Epithelial cell of proximal tubule (primary cell): ENCODE data around the gene CLIC2. TPM values are rescaled to one million over a fixed set of nuclear protein-coding genes. Genes with fewer than 3 reads are reported as not detected.

Experiments used
- DNase-seq: peaks from one replicate; pipeline ENCODE4 v3.0.0-alpha.2; 2011; ENCODE audit warnings: low read depth
- H3K4me3 ChIP-seq: 2 replicates; pipeline ENCODE4 v1.5.1; 2011; ENCODE audit warnings: low read depth, mild to moderate bottlenecking, low read length
- total RNA-seq: library from RNA; depleted of rRNA; stranded (reverse); fragments of >200 nt; gene quantifications from 2 replicates; pipeline ENCODE4 v1.2.3, GENCODE V29; 2015
- TF ChIP-seq, protein P1 (sequence below): conservative IDR thresholded peaks from 2 replicates; pipeline ENCODE4 v1.5.1; 2012; ENCODE audit warnings: low read depth, mild to moderate bottlenecking, low read length

CLIC2 gene
- total RNA-seq, 1 donor from 2014 or later, result not detected

DNA sequence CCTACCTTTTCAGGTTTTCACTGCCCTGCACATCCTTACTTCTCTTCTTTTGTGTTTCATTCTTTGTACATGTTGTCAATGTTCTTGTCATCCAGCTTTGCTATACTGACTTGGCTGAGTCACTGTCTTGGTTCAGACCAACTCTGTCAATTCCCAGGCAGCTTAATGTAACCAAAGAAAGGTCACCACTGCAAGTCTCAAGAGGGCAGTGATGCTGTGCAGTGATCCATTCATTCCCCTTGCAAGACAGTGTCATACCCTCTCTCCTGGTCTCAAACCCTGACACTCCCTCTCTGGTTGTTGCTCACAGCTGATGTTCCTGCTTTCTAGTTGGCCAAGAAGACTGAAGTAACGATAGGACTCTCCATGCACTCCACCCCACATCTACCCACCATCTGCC lies 87.7 kb downstream of the CLIC2 start:
- TF ChIP-seq, protein P1, sequence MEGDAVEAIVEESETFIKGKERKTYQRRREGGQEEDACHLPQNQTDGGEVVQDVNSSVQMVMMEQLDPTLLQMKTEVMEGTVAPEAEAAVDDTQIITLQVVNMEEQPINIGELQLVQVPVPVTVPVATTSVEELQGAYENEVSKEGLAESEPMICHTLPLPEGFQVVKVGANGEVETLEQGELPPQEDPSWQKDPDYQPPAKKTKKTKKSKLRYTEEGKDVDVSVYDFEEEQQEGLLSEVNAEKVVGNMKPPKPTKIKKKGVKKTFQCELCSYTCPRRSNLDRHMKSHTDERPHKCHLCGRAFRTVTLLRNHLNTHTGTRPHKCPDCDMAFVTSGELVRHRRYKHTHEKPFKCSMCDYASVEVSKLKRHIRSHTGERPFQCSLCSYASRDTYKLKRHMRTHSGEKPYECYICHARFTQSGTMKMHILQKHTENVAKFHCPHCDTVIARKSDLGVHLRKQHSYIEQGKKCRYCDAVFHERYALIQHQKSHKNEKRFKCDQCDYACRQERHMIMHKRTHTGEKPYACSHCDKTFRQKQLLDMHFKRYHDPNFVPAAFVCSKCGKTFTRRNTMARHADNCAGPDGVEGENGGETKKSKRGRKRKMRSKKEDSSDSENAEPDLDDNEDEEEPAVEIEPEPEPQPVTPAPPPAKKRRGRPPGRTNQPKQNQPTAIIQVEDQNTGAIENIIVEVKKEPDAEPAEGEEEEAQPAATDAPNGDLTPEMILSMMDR, result no peak

GRCh38 chrX:155242300-155242699 lies 92.1 kb downstream of the CLIC2 start:
- H3K4me3 ChIP-seq, result no peak overlapping the region
- TF ChIP-seq, protein P1, result no peak
- no peak for DNase-seq

More for the DNA sequence above, 87.7 kb downstream of the CLIC2 start:
- DNase-seq, result no peak
- H3K4me3 ChIP-seq, result no peak overlapping the region

DNA sequence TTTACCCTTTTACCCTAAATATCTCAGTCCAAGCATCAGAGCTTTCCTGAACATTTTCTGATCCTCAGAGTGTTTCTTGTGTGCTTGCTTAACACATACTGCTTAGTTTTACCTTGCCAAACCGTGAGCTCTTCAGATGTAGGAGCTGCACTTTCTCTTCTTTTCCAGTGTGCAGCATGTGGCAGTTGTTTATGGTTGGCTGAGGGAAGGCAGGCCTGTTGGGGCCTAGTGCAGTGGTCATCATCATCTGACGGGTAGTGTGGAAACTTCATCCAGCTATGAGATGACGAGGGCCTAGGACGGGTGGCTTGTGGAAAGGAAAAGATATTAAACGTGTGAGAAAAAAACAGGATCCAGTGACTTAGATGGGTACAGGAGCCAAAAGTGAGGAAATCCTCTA lies 96.7 kb downstream of the CLIC2 start:
- no peak overlapping the region for H3K4me3 ChIP-seq
- DNase-seq, result no peak
- TF ChIP-seq, protein P1, result no peak

DNA sequence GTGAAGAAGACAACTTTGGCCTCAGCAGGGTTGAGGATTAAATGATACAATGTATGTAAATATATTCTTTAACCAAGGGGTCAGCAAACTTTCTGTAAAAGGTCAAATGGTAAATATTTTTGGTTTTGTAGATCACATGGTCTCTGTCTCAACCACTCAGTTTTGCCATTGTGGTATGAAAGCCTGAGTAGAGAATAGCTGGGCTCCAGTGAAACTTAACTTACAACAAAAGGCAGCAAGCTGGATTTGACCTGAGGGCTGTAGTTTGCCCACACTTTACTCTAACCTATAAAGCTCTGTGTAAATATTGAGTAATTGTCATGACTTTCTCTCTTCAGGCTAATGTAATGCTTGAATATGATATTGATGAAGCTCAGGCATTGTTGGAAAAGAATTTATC lies 98.5 kb downstream of the CLIC2 start:
- DNase-seq, result no peak
- TF ChIP-seq, protein P1, result no peak

GRCh38 chrX:155231163-155231562 lies 103.3 kb downstream of the CLIC2 start:
- DNase-seq, result no peak
- no peak overlapping the region for H3K4me3 ChIP-seq
- TF ChIP-seq, protein P1, result no peak

More for the DNA sequence above, 98.5 kb downstream of the CLIC2 start:
- no peak overlapping the region for H3K4me3 ChIP-seq

Other genes starting within 250 kb of the CLIC2 start
- 58.9 and 68.6 TPM in 2 replicates for gene VBP1, start 118.2 kb downstream of the CLIC2 start, total RNA-seq
- 0.36 TPM in 1 of 2 replicates, not detected in the other for gene RAB39B, start 70.1 kb downstream of the CLIC2 start, total RNA-seq
- gene F8A2, start 47.5 kb upstream of the CLIC2 start, total RNA-seq, result not detected in 2 replicates
- gene F8A3, start 124.0 kb upstream of the CLIC2 start, total RNA-seq, result 4.6 TPM in 1 of 2 replicates, not detected in the other